Measurements from ENCODE around the gene KCNQ4.

KCNQ4 gene

GRCh38 chr1:40879482-40880175 lies 96.0 kb downstream of the KCNQ4 start:
- TF ChIP-seq CTCF (IDR thresholded peaks at IDR 0.05; ENCODE audit: low read depth, low read length, poor library complexity, severe bottlenecking): no peak
- TF ChIP-seq EZH2phosphoT487 (IDR thresholded peaks at IDR 0.05; ENCODE audit: borderline replicate concordance, low read length): no peak
- Histone ChIP-seq H4K20me1 (ENCODE audit: control insufficient read depth, insufficient read depth, low read depth, low read length) (no peaks in the 10 kb centered on the region), H3F3A (ENCODE audit: control insufficient read depth, insufficient read depth) (no peaks in the 10 kb centered on the region), H3K4me1 (ENCODE audit: control insufficient read depth, low read length) (no peaks in the 10 kb centered on the region), H3K36me3 (ENCODE audit: control insufficient read depth, low read length) (no peaks in the 10 kb centered on the region), H3K9me2 (replicated peaks; ENCODE audit: control insufficient read depth, low read length) (no peaks in the 10 kb centered on the region), H3K79me2 (ENCODE audit: control insufficient read depth, low read length) (no peaks in the 10 kb centered on the region), H3K4me3 (ENCODE audit: low read length) (no peak overlapping the region), H3K27me3 (ENCODE audit: control insufficient read depth, low read length) (peaks cover 3% of the 10 kb centered on the region; the same call in 1 of the 2 replicates), H3K4me2 (ENCODE audit: low read length) (no peak overlapping the region), H3K27ac (ENCODE audit: low read depth, low read length) (no peak overlapping the region), H3K9me3 (ENCODE audit: control insufficient read depth, insufficient read depth, low read length) (no peaks in the 10 kb centered on the region)

- Histone ChIP-seq H3K27ac (ENCODE audit: low read depth, low read length) (no peak overlapping the region), H3K9me3 (ENCODE audit: control insufficient read depth, insufficient read depth, low read length) (no peaks in the 10 kb centered on the region), H4K20me1 (ENCODE audit: control insufficient read depth, insufficient read depth, low read depth, low read length) (no peaks in the 10 kb centered on the region), H3K36me3 (ENCODE audit: control insufficient read depth, low read length) (no peaks in the 10 kb centered on the region), H3F3A (ENCODE audit: control insufficient read depth, insufficient read depth) (no peaks in the 10 kb centered on the region), H3K4me1 (ENCODE audit: control insufficient read depth, low read length) (no peaks in the 10 kb centered on the region), H3K27me3 (ENCODE audit: control insufficient read depth, low read length) (peaks cover 5% of the 10 kb centered on the region), H3K79me2 (ENCODE audit: control insufficient read depth, low read length) (no peaks in the 10 kb centered on the region), H3K4me2 (ENCODE audit: low read length) (no peak overlapping the region), H3K9me2 (replicated peaks; ENCODE audit: control insufficient read depth, low read length) (no peaks in the 10 kb centered on the region), H3K4me3 (ENCODE audit: low read length) (no peak overlapping the region)
- TF ChIP-seq CTCF (IDR thresholded peaks at IDR 0.05; ENCODE audit: low read depth, low read length, poor library complexity, severe bottlenecking) (no peak), EZH2phosphoT487 (IDR thresholded peaks at IDR 0.05; ENCODE audit: borderline replicate concordance, low read length) (no peak)
These were observed 97.4 kb downstream of the KCNQ4 start for GRCh38 chr1:40880813-40881549.

- H3K9me2 ChIP-seq (replicated peaks; ENCODE audit: control insufficient read depth, low read length): no peaks in the 10 kb centered on the region
- TF ChIP-seq CTCF (IDR thresholded peaks at IDR 0.05; ENCODE audit: low read depth, low read length, poor library complexity, severe bottlenecking): no peak
- no peak for TF ChIP-seq EZH2phosphoT487 (IDR thresholded peaks at IDR 0.05; ENCODE audit: borderline replicate concordance, low read length)
- H3K4me2 ChIP-seq (ENCODE audit: low read length): no peak overlapping the region
- H3K9me3 ChIP-seq (ENCODE audit: control insufficient read depth, insufficient read depth, low read length): no peaks in the 10 kb centered on the region
- H3F3A ChIP-seq (ENCODE audit: control insufficient read depth, insufficient read depth): no peaks in the 10 kb centered on the region
- no peaks in the 10 kb centered on the region for H3K4me1 ChIP-seq (ENCODE audit: control insufficient read depth, low read length)
- no peak overlapping the region for H3K4me3 ChIP-seq (ENCODE audit: low read length)
- H3K27ac ChIP-seq (ENCODE audit: low read depth, low read length): no peak overlapping the region
- no peaks in the 10 kb centered on the region for H4K20me1 ChIP-seq (ENCODE audit: control insufficient read depth, insufficient read depth, low read depth, low read length)
- no peaks in the 10 kb centered on the region for H3K79me2 ChIP-seq (ENCODE audit: control insufficient read depth, low read length)
- H3K27me3 ChIP-seq (ENCODE audit: control insufficient read depth, low read length): peaks cover 19% of the 10 kb centered on the region
- H3K36me3 ChIP-seq (ENCODE audit: control insufficient read depth, low read length): no peaks in the 10 kb centered on the region
These were observed 100.6 kb downstream of the KCNQ4 start for GRCh38 chr1:40884055-40884795.

Data from DOHH2 (cell line).